ENCODE results near the gene ADGRB3. TPM values are rescaled to one million over a fixed set of nuclear protein-coding genes. Genes with fewer than 3 reads are reported as not detected.

Gene ADGRB3
- total and polyA plus RNA-seq, 2 donors (not counting 3 experiments of a cell fraction or from before 2014, with no cell fraction given), result not detected

- TF ChIP-seq CTCF (IDR thresholded peaks at IDR 0.05; ENCODE audit: extremely low read depth in 1 of 2, insufficient read depth in 1 of 2, low read depth in 1 of 2, low read length in 2 of 2) (no peak), EZH2 (IDR thresholded peaks at IDR 0.05; ENCODE audit: borderline replicate concordance, low read depth, low read length, severe bottlenecking) (no peak), MYC (IDR thresholded peaks at IDR 0.05; ENCODE audit: low read depth, low read length) (no peak), GATA2 (IDR thresholded peaks at IDR 0.05; ENCODE audit: insufficient read depth, insufficient read length, low read depth, low read length) (no peak), POLR2A (IDR thresholded peaks at IDR 0.05; ENCODE audit: low read depth, low read length) (no peak), POLR2AphosphoS5 (IDR thresholded peaks at IDR 0.05; ENCODE audit: insufficient read depth, low read depth, low read length) (no peak)
- BruUV-seq (replicated peaks), result no TSS peak
- no peaks in the 10 kb centered on the region for H3K9me1 ChIP-seq (replicated peaks; ENCODE audit: control insufficient read depth, extremely low read depth, insufficient read depth, low read length)
- no peak for DNase-seq (ENCODE audit: low read depth, low spot score)
- H3K27ac ChIP-seq (ENCODE audit: insufficient read depth, low read depth, low read length), result no peak overlapping the region
- no peak overlapping the region for H3K4me3 ChIP-seq (replicated peaks in 1 of 3; ENCODE audit: insufficient read depth in 1 of 3, low read depth in 1 of 3, low read length in 3 of 3)
- no peak overlapping the region for H2AFZ ChIP-seq (ENCODE audit: low read depth, low read length)
- no peaks in the 10 kb centered on the region for H3K36me3 ChIP-seq (ENCODE audit: control insufficient read depth in 2 of 2, extremely low read depth in 1 of 2, insufficient read depth in 2 of 2, low read length in 2 of 2)
- ChIA-PET CTCF (no interaction called here), POLR2A (no interaction called here)
- no peaks in the 10 kb centered on the region for H3K79me2 ChIP-seq (ENCODE audit: control insufficient read depth, insufficient read depth, low read length)
- H3K9ac ChIP-seq (replicated peaks; ENCODE audit: extremely low read depth, insufficient read depth, low read length), result no peak overlapping the region
- dilution Hi-C loops (cut with MboI; ENCODE audit: extremely low pct_ligation_motif_present, low sequenced_read_pairs) (no loop called here), intact Hi-C loops (cut with micrococcal nuclease) (loop anchor here (1.0 to 10.0 kb wide), 3 partner anchors 278 to 1231 kb away; no protein-coding TSS in a partner anchor)
- H3K9me3 ChIP-seq (replicated peaks; ENCODE audit: control insufficient read depth, insufficient read depth, low read length), result no peaks in the 10 kb centered on the region
- no peak for FAIRE-seq
- no peaks in the 10 kb centered on the region for H4K20me1 ChIP-seq (replicated peaks; ENCODE audit: control insufficient read depth, extremely low read depth, insufficient read depth, low read length)
- no peak overlapping the region for H3K4me2 ChIP-seq (ENCODE audit: insufficient read depth, low read length)
- H3K4me1 ChIP-seq (ENCODE audit: control insufficient read depth, extremely low read depth, insufficient read depth, low read length), result no peaks in the 10 kb centered on the region
- H3K27me3 ChIP-seq (ENCODE audit: control insufficient read depth in 2 of 2, insufficient read depth in 2 of 2, low read length in 2 of 2), result no peaks in the 10 kb centered on the region
Measured at GRCh38 chr6:68876792-68877493, 241.9 kb downstream of the ADGRB3 start.
